KOPT-K1 (cell line): Measurements from ENCODE around the gene JAKMIP3.
"Not testable (repeated sequence)": the region's sequence is repeated elsewhere in the genome, so short reads cannot be mapped to it uniquely, and the experiment has no call there.

ENCODE experiments used
- H3K27ac ChIP-seq: fragments of 200-600 bp; sonication (generic); 2 replicates; pipeline ENCODE4 v1.5.1; 2016; ENCODE audit warnings: antibody characterized with exemption, mild to moderate bottlenecking, low read depth, low read length; ENCODE audit not compliant: poor library complexity, severe bottlenecking
- H3K36me3 ChIP-seq: fragments of 200-600 bp; sonication (generic); 2 replicates; pipeline ENCODE4 v1.5.1; 2017; ENCODE audit warnings: antibody characterized with exemption, mild to moderate bottlenecking, low read length, moderate library complexity; ENCODE audit not compliant: insufficient read depth
- H3K9me3 ChIP-seq: fragments of 200-600 bp; sonication (generic); 2 replicates; pipeline ENCODE4 v1.5.1; 2017; ENCODE audit warnings: antibody characterized with exemption, low read length, mild to moderate bottlenecking; ENCODE audit not compliant: insufficient read depth, poor library complexity, severe bottlenecking

Gene JAKMIP3

DNA sequence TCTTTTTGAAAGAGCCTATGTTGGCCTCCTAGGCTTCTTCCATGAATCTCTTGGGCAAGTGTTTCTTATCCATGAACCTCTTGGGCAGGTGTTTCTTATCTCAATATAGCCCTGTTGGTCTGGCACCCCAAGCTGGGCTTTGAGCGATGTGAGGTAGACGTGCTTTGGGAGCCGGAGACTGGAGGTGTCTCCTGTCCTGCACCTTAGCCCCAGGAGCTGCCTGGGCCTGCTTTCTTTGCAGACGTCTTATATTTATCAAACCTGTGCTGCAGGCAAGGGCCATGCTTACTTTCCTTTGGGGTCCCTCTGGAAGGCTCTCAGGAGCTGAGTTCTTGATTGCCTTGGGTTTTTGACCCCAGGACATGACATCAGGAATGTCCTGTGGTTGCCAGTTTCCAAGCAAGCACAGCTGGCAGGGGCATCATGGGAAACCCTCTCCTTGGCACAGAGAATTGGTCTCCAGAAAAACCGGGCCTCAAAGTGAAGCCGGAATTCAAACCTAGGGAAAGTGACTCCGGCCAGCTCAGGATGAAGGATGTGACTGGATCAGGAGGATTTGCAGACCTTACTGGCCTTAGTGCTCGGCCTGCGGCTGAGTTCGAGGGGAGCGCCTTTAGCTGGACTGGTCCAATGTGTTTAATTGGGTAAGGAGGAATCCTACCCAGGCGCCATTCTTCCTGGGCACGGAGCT is 2.8 kb downstream of the JAKMIP3 start:
- H3K36me3 ChIP-seq: no peaks in the 10 kb centered on the region
- no peak overlapping the region for H3K27ac ChIP-seq
- no peaks in the 10 kb centered on the region for H3K9me3 ChIP-seq

DNA sequence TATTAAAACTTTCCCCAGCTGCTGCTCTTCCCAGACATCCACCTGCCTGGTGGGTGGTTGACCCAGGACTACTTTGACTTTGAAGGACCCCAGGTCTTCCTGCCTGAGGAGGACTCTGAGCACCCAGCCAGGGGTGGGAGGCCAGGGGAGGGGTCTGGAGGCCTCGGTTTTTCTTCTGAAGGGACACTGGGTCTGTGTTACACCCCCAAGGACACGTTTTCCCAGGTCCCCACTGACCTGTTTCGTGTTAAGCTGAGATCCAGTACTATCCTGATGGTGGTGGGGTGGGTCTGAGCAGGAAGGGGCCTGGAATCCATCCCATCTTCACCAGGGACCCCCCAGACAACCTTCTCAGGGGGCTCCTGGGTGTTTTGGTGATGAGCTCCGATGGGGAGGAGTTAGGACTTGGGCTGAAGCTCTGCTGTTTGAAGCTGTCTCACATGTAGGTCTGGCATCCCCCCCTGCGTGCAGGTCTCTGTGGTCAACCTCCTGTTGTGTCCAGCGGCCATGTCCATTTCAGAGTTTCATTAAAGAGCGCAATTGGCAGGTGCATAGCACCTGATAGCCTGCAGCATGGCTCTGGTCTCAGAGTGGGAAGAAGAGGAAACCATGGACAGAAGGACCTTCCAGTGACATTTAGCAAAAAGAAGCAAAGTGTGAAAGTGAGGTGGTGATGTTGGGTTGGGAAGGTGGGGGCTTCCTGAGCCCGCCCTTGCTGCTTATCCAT is 3.5 kb downstream of the JAKMIP3 start:
- Histone ChIP-seq H3K27ac (no peak overlapping the region), H3K9me3 (no peaks in the 10 kb centered on the region), H3K36me3 (no peaks in the 10 kb centered on the region)

DNA sequence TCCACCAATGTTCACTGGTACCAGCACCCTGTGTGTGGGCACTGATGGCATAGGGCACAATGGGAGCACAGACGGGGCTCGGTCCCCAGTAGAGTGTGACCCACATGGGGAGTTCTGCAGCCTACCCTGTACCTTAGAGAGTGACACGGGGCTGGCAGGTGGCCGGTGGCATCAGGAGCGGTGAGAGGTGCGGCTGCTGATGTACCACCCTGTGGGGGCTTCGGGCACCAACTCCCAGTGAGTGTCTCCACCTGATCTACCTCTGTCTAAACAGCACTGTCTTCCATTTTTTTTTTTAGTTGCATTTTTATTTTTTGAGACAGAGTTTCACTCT is 4.1 kb downstream of the JAKMIP3 start:
- Histone ChIP-seq H3K27ac (no peak overlapping the region), H3K9me3 (no peaks in the 10 kb centered on the region), H3K36me3 (no peaks in the 10 kb centered on the region)

DNA sequence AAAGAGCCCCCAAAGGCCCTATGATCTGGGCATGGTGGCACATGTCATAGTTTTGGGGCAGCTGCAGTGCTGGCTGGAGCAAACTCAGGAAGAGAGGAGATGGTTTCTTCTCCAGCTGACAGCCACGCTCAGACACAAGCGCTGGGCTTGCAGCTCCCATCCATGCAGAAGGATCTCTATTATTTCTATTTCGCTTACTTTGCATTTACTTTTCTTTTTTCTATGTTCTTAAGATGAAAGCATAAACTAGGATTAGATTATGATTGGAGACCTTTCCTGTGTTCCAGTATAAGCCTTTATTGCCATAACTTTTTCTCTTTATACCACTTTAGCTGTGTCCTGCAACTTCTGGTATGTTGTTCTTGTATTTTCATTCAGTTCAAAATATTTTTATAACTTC is 5.0 kb downstream of the JAKMIP3 start:
- H3K36me3 ChIP-seq: no peaks in the 10 kb centered on the region
- H3K27ac ChIP-seq: no peak overlapping the region
- H3K9me3 ChIP-seq: no peaks in the 10 kb centered on the region

DNA sequence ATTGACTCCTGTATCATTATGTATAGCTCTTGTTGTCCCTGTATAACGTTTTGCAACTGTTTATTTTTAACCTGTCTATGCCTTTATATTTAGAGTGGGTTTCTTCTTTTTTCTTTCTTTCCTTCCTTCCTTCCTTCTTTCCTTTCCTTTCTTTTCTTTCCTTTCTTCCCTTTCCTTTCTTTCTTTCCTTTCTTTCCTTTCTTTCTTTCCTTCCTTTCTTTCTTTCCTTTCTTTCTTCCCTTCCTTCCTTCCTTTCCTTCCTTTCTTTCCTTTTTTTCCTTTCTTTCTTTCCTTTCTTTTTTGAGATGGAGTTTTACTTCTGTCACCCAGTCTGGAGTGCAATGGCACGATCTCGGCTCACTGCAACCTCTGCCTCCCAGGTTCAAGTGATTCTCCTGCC is 5.9 kb downstream of the JAKMIP3 start:
- H3K36me3 ChIP-seq: no peaks in the 10 kb centered on the region
- no peaks in the 10 kb centered on the region for H3K9me3 ChIP-seq
- no peak overlapping the region for H3K27ac ChIP-seq

DNA sequence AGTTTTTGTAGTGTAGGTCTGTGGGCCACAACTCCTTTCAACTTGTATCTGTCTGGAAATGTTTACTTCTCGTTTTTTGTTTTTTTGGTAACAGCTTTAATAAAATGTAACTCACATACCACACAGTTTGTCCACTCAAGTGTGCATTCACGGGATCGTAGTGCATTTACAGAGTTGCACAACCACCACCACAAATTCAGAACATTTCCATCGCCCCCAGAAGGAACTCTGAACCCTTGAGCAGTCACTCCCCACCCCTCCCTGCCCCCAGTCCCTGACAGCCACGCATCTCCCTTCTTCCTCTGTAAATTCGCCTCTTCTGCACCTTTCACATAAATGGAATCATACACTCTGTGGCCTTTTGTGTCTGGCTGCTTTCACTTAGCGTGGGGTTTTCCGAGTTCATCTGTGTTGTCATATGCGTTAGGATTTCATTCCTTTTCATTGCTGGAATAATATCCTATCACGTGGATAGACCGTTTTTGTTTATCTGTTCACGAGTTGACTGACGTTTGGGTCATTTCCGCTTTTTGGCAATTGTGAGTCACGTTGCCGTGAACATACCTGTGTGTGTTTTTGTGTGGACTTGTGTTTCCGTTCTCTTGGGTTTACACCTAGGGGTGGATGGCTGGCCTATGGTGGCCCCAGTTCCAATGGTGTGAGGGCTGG is 10.3 kb downstream of the JAKMIP3 start:
- no peaks in the 10 kb centered on the region for H3K9me3 ChIP-seq
- no peaks in the 10 kb centered on the region for H3K36me3 ChIP-seq
- H3K27ac ChIP-seq: no peak overlapping the region

DNA sequence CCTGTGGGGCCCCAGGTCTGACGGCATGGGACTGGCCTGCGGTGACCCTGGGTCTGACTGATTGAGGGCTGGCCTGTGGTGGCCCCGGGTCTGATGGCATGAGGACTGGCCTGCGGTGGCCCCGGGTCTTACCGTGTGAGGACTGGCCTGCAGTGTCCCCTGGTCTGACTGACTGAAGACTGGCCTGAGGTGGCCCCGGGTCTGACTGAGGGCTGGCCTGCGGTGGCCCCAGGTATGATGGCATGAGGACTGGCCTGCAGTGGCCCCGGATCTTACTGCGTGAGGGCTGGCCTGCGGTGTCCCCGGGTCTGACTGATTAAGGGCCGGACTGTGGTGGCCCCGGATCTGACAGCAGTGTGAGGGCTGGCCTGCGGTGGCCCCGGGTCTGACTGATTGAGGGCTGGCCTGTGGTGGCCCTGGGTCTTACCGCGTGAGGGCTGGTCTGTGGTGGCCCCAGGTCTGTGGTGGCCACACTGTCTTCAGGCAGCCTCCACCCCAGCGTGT is 10.9 kb downstream of the JAKMIP3 start:
- H3K27ac ChIP-seq: no peak overlapping the region
- H3K36me3 ChIP-seq: no peaks in the 10 kb centered on the region
- H3K9me3 ChIP-seq: no peaks in the 10 kb centered on the region

GRCh38 chr10:132077091-132077490 is 11.3 kb downstream of the JAKMIP3 start:
- no peak overlapping the region for H3K27ac ChIP-seq
- H3K9me3 ChIP-seq: no peaks in the 10 kb centered on the region
- no peaks in the 10 kb centered on the region for H3K36me3 ChIP-seq

GRCh38 chr10:132078746-132079345 is 13.1 kb downstream of the JAKMIP3 start:
- H3K27ac ChIP-seq: no peak overlapping the region
- no peaks in the 10 kb centered on the region for H3K9me3 ChIP-seq
- H3K36me3 ChIP-seq: no peaks in the 10 kb centered on the region

DNA sequence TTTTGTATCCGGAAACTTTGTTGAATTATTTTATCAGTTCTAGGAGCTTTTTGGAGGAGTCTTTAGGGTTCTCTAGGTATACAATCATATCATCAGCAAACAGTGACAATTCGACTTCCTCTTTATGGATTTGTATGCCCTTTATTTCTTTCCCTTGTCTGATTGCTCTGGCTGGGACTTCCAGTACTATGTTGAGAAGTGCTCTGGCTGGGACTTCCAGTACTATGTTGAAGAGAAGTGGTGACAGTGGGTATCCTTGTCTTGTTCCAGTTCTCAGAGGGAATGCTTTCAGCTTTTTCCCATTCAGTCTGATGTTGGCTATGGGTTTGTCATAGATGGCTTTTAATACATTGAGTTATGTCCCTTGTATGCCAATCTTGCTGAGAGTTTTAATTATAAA is 18.6 kb downstream of the JAKMIP3 start:
- H3K36me3 ChIP-seq, H3K9me3 ChIP-seq, H3K27ac ChIP-seq: not testable (repeated sequence)

GRCh38 chr10:132093236-132093635 is 27.5 kb downstream of the JAKMIP3 start:
- H3K27ac ChIP-seq, H3K36me3 ChIP-seq: not testable (repeated sequence)

GRCh38 chr10:132094581-132095234 is 29.0 kb downstream of the JAKMIP3 start:
- H3K36me3 ChIP-seq: no peaks in the 10 kb centered on the region
- H3K27ac ChIP-seq: no peak overlapping the region
- H3K9me3 ChIP-seq: no peaks in the 10 kb centered on the region

More at GRCh38 chr10:132093236-132093635, 27.5 kb downstream of the JAKMIP3 start:
- not testable (repeated sequence) for H3K9me3 ChIP-seq

- H3K27ac ChIP-seq: no peak overlapping the region
- no peaks in the 10 kb centered on the region for H3K9me3 ChIP-seq
- no peaks in the 10 kb centered on the region for H3K36me3 ChIP-seq
These were observed 29.8 kb downstream of the JAKMIP3 start for GRCh38 chr10:132095403-132096113.

DNA sequence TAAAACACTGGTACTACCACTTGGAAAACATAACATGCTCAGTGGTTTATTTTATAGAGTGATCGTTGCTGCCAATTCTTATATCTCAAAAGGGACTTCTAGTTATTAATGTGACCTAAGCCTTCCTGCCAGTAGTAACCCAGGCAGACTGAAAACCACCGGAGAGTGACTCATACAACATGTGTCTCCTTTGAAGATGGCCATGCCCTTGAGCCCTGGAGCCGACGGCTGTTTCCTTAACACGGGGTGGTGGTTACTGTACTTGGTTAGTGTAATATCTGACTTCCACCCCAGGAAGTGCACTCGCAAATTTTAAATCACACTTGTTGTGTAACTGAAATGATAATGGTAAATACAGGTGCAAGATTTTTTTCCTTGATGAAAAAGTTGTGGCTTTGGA is 30.5 kb downstream of the JAKMIP3 start:
- H3K36me3 ChIP-seq: no peaks in the 10 kb centered on the region
- H3K27ac ChIP-seq: no peak overlapping the region
- H3K9me3 ChIP-seq: no peaks in the 10 kb centered on the region
